Coronary artery (tissue), 2 donors: ENCODE results near the gene ARL4A.

ENCODE experiments used
- DNase-seq: peaks from one replicate; pipeline ENCODE4 v3.0.0-alpha.2; 2017; ENCODE audit warnings: low spot score
- H3K27ac ChIP-seq, 2 donors: fragments of 200-600 bp; sonication (generic); one replicate each; pipeline ENCODE4 v1.5.1; 2016 to 2019
- H3K4me3 ChIP-seq: fragments of 200-600 bp; sonication (generic); 2 replicates; pipeline ENCODE4 v1.5.1; 2016; ENCODE audit warnings: mild to moderate bottlenecking, moderate library complexity
- TF ChIP-seq, protein P1 (sequence below): fragments of 200-600 bp; sonication (generic); IDR thresholded peaks from one replicate; pipeline ENCODE4 v1.5.1; 2019; ENCODE audit warnings: antibody characterized with exemption

The ARL4A gene

DNA sequence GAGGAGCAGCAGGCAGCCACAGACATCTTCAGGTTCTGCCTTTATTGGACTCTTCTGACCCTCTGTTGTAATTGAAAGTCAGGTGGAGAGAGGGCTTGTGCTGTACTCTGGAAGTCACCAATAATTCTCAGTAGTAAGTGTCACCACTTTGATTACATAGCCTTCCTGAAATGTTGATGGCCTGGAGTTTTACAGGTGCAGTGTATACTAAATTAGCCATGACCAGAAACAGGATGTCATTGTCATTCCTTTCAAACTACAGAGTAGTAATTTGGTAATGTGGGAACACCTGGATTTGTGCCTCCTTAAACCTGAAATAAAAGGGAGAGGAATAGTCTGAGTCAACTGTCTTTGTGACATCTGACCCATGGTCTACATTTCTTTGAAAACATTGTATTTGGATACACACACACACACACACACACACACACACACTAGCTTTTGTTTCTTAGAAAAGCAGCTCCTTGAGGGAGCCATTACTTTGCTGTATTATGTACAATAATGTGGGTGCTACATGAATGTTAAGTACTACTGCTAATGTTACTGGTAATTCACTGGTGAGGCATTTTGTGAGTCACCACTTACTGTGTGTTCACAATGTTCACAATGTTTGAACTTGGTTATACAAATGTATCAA lies 19.6 kb downstream of the ARL4A start:
- no peak for DNase-seq
- Histone ChIP-seq H3K27ac (no peak overlapping the region), H3K4me3 (no peak overlapping the region)
- TF ChIP-seq, protein P1, sequence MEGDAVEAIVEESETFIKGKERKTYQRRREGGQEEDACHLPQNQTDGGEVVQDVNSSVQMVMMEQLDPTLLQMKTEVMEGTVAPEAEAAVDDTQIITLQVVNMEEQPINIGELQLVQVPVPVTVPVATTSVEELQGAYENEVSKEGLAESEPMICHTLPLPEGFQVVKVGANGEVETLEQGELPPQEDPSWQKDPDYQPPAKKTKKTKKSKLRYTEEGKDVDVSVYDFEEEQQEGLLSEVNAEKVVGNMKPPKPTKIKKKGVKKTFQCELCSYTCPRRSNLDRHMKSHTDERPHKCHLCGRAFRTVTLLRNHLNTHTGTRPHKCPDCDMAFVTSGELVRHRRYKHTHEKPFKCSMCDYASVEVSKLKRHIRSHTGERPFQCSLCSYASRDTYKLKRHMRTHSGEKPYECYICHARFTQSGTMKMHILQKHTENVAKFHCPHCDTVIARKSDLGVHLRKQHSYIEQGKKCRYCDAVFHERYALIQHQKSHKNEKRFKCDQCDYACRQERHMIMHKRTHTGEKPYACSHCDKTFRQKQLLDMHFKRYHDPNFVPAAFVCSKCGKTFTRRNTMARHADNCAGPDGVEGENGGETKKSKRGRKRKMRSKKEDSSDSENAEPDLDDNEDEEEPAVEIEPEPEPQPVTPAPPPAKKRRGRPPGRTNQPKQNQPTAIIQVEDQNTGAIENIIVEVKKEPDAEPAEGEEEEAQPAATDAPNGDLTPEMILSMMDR = no peak

DNA sequence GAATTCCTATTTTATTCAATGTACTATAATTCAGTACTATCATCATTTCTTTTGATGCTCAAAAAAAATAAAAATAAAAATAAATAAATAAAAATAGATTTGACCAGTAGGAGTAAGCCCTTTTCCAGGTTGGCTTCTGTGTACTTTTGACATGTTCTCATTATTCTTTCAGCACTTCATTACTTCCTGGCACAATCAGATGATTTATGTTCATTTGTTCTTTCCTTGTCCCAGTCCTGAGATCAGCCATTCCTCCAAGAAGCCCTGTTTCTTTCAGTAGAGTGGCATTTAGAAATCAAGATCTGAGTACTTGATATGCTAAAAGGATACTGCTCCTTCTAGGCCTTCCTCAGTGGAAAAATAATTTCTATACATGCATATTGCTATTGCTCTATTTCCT lies 20.9 kb downstream of the ARL4A start:
- DNase-seq = no peak
- TF ChIP-seq, protein P1 = no peak
- H3K4me3 ChIP-seq = no peak overlapping the region
- no peak overlapping the region for H3K27ac ChIP-seq

DNA sequence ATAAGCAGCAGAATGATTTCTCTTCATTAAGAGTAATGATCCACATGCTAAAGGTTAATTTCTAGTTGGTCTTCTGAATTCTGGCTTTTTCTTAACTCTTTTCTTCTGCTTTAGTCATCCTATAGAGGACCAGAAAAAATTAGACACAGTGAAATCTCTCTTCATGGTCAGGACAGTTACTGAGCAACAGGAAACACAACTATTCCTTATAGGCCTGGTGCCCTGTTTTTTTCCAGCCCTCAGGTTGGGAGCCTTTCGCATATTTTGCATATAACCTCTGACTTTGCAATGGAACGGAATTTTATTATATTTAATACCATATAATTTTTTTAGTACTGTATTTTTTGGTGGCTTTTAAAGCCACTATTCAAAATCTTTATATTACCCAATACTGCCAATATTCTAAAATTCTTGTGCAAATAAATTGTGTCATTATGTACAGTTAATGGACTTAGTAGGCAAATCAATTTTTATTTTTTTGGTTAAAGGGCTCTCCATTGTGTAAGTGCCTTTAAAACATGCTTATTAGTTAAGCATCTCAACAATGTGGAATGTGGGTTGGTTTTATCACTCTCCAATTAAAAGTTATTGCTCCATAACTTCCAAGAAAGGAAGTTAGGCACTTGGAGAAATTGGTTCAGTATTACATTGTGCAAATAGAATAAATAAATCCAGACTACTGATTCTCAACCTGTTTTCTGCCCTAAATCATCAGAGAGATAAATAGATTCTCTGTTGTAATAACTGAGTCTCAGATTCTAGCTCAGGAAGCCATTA lies 22.5 kb downstream of the ARL4A start:
- TF ChIP-seq, protein P1 = no peak
- DNase-seq = no peak
- Histone ChIP-seq H3K27ac (no peak overlapping the region), H3K4me3 (no peak overlapping the region)

DNA sequence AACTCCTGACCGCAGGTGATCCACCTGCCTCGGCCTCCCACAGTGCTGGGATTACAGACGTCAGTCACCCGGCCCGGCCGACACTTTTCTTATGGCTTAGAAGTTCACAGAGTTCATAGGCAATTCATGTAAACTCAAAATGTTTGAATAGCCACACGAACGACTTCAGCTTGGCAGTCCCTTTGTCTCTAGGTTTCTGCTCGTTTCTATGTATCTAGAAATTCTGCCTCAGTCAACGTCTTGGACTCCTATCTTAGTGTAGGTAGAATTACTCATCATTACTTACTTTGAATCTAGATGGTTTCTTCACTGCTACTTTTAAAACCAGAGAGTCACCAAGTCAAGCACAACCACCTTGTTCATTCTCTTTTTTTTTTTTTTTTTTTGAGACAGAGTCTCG lies 23.7 kb downstream of the ARL4A start:
- no peak for DNase-seq
- TF ChIP-seq, protein P1 = no peak
- no peak overlapping the region for H3K4me3 ChIP-seq
- H3K27ac ChIP-seq = no peak overlapping the region

DNA sequence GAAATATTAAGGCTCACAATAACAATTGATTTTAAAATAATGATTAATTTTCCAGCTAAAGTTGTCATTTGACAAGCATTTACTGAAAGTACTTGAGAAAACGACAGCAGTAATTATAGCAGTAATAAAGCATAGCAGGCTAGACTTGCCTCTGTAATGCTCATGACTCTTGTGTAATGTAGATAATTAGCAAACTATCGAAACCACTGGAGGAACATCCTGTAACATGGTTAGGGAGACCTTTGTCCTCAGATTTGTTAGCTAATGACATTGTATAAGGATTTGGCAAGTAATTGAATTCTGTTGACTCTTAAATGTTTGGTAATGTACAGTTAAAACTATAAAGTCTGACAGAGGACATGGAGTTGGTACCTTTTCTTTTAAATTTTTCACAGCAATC lies 24.8 kb downstream of the ARL4A start:
- TF ChIP-seq, protein P1 = no peak
- H3K27ac ChIP-seq = no peak overlapping the region

DNA sequence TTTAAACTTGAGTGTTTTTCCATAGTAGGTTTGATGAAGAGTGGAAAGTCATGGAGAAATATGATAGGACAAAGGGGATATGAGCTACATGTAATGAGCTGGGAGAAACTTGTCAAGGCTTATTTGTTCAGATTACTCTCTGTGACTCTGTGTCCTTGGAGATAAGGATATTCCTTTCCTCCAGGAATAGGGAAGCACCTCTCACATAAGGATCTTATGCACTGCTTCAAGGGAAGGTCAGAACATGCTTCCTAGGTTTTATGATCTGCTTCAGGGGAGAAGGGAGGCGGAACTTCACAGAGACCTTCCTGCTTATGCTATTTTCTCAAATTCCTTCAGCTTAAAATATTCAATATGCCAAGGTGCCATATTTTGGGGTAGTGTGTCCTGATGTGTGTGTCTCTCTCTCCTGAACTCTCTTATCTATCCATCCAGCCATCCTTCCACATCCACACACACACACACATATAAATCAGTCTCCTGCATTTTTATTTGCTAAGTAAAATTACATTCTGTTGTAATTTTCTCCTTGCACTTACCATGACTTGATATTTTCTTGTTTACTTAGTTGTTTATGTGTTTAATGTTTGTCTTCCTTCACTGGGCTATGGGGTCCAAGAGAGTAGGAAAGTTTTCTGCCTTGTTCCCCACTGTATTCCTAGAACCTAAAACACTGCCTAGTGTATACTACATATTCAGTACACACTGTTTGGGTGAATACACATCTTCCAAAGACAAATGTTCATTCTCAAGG lies 26.4 kb downstream of the ARL4A start:
- no peak for DNase-seq
- no peak overlapping the region for H3K27ac ChIP-seq
- H3K4me3 ChIP-seq = no peak overlapping the region
- TF ChIP-seq, protein P1 = no peak

More for the DNA sequence above, 24.8 kb downstream of the ARL4A start:
- no peak overlapping the region for H3K4me3 ChIP-seq
- no peak for DNase-seq
